ENCODE data around the gene FBXL17. TPM values are rescaled to one million over a fixed set of nuclear protein-coding genes. Genes with fewer than 3 reads are reported as not detected.

Gene FBXL17
- total and polyA plus RNA-seq, 12 donors = 5.9 to 47.4 (median 41.1) TPM

DNA sequence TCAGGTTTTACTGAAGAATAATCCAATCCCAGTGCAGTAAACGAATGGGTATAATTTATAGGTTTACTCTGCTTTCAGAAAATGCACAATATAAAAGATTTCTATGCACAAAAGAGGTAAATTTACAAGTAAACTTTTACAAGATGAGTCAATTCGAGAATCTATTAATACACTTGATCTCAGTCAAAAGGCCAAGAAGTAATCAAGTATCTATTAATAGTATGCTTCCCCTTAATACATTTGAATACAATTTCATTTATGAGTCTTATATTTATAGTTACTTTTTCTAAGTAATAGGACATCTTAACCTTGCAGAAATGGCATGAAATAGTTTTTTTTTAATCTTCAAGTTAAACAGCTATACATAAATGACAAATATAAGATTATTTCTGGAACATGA is 355.9 kb downstream of the FBXL17 start:
- WGBS, 2 donors = 82 to 83% methylated on average over 2 of the region's 2 CpGs

DNA sequence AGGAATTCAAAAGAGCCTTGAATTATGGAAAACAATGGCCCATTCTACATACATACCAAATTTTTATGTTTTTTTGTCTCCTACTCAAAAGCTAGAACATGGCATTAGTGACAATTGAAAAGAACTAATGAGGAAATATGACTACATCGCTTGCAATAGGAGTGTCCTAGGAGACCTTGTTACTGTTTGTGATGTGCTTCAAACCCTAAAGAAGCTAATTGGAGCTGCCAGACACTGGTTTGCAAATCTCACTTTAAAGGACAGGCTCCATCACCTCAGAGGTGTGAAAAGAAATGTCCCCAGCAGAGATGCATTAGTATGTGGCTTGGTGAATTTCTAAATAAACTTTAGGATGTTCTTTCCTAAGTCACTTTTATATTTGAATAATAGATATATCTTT is 356.9 kb downstream of the FBXL17 start:
- Histone ChIP-seq H3K27ac (no peak overlapping the region), H3K27me3 (no peaks in the 10 kb centered on the region), H3K9me3 (no peaks in the 10 kb centered on the region), H3K4me1 (peaks cover 0 to 12% (median 0%) of the 10 kb centered on the region in 9 donors), H3K36me3 (peaks cover 0 to 5% (median 0%) of the 10 kb centered on the region in 9 donors), H3K4me3 (no peak overlapping the region)
- no peak for DNase-seq
- WGBS, 2 donors = 59 to 60% methylated on average over 1 of the region's 1 CpG
- intact Hi-C loops (cut with DNase I) = no loop called here
- TF ChIP-seq, protein P1, sequence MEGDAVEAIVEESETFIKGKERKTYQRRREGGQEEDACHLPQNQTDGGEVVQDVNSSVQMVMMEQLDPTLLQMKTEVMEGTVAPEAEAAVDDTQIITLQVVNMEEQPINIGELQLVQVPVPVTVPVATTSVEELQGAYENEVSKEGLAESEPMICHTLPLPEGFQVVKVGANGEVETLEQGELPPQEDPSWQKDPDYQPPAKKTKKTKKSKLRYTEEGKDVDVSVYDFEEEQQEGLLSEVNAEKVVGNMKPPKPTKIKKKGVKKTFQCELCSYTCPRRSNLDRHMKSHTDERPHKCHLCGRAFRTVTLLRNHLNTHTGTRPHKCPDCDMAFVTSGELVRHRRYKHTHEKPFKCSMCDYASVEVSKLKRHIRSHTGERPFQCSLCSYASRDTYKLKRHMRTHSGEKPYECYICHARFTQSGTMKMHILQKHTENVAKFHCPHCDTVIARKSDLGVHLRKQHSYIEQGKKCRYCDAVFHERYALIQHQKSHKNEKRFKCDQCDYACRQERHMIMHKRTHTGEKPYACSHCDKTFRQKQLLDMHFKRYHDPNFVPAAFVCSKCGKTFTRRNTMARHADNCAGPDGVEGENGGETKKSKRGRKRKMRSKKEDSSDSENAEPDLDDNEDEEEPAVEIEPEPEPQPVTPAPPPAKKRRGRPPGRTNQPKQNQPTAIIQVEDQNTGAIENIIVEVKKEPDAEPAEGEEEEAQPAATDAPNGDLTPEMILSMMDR (IDR thresholded peaks at IDR 0.05) = no peak
- ATAC-seq = peak in 3 of 8 donors; percentile 47 to 85 (median 73)

More for the DNA sequence above, 355.9 kb downstream of the FBXL17 start:
- Histone ChIP-seq H3K27ac (no peak overlapping the region), H3K36me3 (no peaks in the 10 kb centered on the region), H3K9me3 (no peaks in the 10 kb centered on the region), H3K4me3 (no peak overlapping the region), H3K4me1 (peaks cover 0 to 12% (median 0%) of the 10 kb centered on the region in 9 donors), H3K27me3 (no peaks in the 10 kb centered on the region)
- intact Hi-C loops (cut with DNase I) = no loop called here
- TF ChIP-seq, protein P1 (IDR thresholded peaks at IDR 0.05) = no peak
- no peak for DNase-seq
- no peak for ATAC-seq

DNA sequence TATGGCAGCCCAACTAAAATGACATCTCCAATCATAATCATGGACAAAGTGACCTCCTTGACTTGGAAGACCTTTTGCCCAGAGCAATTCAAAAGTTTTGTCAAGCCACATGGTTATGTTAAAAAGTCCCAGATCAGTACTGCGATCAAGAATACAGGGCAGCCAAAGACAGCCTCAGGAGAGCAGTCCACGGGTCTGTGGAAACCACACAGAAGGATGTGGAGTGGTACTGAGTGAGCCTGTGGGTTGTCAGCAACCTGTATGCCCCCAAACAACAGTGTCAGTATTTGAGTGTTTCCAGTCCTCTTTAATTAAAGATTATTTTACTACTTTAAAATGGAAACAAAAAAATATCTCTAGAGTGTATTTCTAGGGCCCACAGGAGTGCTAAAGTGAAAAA is 365.8 kb downstream of the FBXL17 start:
- no peak for DNase-seq
- Histone ChIP-seq H3K36me3 (peaks cover 0 to 5% (median 0%) of the 10 kb centered on the region in 9 donors), H3K9me3 (no peaks in the 10 kb centered on the region), H3K4me3 (no peak overlapping the region), H3K27ac (no peak overlapping the region), H3K27me3 (no peaks in the 10 kb centered on the region), H3K4me1 (no peaks in the 10 kb centered on the region)
- TF ChIP-seq, protein P1 (IDR thresholded peaks at IDR 0.05) = no peak
- 85 to 95% methylated on average over 2 of the region's 2 CpGs for WGBS, 2 donors
- intact Hi-C loops (cut with DNase I) = no loop called here
- ATAC-seq = no peak

DNA sequence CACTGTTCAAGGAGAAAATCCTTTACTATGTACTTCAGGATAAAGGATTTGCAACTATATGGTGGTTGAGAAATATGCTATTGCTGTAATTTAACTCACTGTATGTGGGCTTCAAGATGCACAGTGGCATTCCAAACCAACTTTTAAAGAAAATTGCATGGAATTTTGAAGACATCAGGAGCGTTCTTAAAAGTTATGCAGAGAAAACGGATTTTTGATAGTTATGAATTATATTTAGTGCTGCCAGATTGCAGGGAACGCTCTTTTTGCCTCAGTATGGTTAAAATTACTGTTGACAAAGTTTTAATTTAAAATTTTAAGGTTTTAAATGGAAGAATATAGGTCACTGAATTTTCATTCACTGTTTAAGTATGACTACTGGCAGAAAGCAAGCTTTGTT is 375.1 kb downstream of the FBXL17 start:
- peaks cover 0 to 10% (median 0%) of the 10 kb centered on the region in 9 donors for H3K4me1 ChIP-seq
- no peak for DNase-seq
- intact Hi-C loops (cut with DNase I) = no loop called here
- H3K36me3 ChIP-seq = no peaks in the 10 kb centered on the region
- H3K9me3 ChIP-seq = no peaks in the 10 kb centered on the region
- no peak for ATAC-seq
- no peak overlapping the region for H3K4me3 ChIP-seq
- no peak overlapping the region for H3K27ac ChIP-seq
- WGBS, 2 donors = 93 to 97% methylated on average over 3 of the region's 3 CpGs
- TF ChIP-seq, protein P1 (IDR thresholded peaks at IDR 0.05) = no peak
- H3K27me3 ChIP-seq = no peaks in the 10 kb centered on the region

Measured in heart right ventricle (tissue), 16 donors.